Measurements from ENCODE around the gene FBXW9.
A peak's percentile ranks its signal among the peaks of the same experiment; 100 is the strongest.
"Not testable (repeated sequence)": the region's sequence is repeated elsewhere in the genome, so short reads cannot be mapped to it uniquely, and the experiment has no call there.

Gene FBXW9

DNA sequence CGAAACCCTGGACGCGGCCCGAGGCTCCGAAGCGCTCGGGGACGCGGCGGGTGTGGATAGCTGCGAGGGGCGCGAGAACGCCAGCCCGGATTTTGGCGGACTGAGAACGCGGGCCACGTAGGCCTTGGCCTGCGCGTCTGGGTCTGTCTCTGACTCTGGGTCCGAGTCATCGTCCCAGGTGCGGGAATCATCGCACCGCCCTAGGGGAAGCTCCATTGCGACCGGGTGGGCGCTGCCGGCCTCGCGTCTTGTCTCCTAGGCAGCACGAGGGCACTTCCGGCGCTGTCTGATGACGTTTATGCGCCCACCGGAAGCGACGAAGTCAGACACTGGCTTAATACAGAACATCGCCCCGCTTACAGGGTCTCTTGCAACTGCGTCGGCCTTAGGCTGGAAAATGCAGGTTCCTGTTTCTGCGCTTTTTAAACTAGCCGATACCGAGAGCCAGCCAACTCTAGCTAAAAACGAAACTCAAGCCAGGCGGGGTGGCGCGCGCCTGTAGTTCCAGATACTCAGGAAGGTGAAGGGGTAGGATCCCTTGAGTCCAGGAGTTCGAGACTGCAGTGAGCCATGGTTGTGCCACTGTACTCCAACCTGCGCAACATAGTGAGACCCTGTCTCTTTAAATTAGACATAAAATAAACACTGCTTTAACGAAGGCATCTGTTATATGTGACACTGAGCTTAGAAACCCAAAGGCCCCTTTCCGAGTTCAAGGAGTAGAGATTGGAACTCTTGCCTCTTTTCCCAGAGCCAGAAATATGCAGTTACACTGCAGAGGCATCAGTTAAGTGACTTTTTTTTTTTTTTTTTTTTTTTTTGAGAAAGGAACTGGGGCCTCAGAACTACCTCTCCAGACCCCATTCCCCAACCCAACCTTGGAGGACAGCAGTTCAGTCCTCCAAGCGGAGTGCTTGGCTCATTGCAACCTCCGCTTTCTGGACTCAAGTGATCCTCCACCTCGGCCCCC lies at the start of gene FBXW9:
TSS of gene FBXW9 (minus strand) at position 266 of the 970 bp plus-strand sequence. CDS start at position 216, 50 bp downstream.
- peak; percentile 97 for DNase-seq

DNA sequence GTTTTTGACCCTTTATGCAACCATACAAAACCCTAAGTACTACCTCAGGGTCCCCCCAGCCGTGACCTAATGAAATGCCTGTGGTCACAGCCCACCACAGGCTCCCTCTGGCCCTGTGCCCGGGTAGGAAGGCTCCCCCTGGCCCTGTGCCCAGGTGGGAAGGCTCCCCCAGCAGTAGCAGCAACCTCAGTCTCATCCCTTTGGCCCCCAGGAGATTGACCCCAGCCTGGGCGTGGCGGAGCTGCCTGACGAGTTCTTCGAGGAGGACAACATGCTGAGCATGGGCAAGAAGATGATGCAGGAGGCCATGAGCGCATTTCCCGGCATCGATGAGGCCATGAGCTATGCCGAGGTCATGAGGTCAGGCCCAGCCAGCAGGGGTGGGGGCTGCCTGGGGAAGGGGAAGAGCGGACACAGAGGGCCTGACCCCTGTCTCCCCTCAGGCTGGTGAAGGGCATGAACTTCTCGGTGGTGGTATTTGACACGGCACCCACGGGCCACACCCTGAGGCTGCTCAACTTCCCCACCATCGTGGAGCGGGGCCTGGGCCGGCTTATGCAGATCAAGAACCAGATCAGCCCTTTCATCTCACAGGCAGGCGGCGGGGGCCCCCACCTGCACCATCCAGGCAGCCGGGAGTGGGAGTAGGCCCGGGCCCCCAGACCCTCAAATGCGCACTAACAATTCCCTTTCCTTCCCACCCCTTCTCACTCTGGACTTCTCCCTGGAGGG lies 48.9 kb upstream of the FBXW9 start:
- DNase-seq, result no peak

DNA sequence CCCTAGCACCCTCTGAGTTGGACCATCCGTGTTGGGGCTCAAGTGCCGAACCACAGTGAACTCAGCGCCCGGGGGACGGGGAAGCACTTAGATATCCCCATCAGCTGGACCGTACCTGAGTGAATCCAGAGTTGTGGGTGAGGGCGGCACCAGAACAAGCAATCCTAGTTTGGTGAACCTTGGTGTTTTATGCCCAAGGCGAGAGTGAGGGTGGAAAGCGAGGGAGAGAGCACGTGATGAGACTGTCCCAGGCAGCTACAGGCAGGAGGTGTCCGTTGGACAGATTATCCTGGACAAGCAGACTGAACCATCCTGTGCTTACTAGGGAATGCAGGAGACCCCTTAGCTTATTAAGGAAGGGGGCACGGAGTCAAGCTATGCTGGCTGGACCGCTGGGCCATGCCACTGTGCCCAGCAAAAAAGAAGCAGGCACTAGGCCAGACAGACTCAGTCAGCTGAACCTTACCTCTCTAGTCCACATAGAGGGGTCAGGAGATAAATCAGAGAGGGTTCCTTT lies 41.5 kb upstream of the FBXW9 start:
- DNase-seq, result no peak

DNA sequence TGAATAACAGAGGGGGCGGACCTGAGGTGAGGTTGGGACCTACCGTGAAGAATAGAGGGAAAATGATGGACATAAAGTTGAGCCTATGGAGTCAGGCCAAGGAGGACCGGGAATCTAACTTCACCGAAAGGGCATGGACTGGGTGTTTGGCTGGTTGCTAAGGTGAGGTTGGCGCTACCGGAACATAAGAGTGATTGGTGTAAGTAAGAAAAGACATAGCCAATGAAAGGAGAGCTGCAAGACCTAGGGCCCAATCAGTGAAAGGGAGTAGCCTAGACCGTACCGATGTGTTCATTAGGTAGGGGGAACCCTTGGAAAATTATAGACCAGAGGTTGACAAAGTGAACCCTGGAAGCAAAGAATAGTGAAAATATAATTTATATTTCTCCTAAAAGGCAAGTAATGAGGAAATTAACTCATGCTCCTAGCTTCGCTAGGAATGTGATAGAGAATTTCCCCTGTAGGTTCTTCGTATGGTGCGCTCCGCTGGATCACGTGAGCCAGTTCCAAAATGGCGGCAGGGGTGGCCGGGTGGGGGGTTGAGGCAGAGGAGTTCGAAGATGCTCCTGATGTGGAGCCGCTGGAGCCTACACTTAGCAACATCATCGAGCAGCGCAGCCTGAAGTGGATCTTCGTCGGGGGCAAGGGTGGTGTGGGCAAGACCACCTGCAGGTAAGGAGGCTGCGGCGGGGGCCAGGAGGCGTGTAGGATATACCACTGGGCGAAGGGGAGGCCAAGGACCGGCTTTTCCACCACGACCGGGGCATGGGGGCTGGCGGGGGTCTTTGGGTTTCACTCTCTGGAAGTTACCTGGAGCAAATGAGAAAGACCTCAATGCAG lies 40.8 kb upstream of the FBXW9 start, which contains the start of gene GET3:
TSS of gene GET3 (plus strand) at position 503 of the 840 bp plus-strand sequence. CDS start at position 512, 9 bp downstream.
- peak; percentile 96 for DNase-seq

DNA sequence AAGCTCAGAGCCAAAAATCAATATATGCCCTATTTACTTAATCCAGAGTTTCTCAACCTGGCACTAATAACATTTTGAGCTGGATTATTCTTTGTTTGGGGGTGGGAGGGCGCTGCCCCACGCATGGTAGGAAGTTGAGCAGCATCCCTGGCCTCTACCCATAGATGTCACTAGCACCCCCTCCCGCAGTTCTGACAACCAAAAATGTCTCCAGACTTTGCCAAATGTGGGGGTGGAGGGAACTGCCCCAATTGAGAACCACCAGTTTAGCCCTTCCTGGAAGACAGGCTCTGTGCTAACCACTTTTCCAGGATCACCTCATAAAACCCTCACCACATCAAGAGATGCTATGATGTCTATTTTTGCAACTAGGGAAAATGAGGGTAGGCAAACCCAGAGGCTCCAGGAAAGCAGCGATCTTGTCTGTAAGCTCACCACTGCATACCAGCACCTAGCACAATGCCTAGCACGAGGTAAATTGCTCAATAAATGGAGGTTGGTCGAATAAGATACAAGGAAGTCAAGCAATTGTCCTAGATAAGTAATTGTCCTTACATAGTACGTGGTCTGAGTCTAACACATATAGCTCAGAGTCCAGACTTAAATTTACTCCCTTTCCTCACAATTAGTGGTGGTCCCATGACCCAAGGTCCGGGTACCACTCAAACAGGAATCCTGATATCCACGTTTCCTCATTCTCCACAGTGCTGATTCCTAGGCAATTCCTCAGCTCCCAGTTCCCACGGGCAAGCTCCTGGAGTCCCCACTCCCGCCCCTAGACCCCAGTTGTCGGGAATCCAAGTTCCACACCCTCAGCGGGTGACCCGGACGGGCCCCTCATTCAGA lies 37.2 kb upstream of the FBXW9 start:
- peak; percentile 66 for DNase-seq

DNA sequence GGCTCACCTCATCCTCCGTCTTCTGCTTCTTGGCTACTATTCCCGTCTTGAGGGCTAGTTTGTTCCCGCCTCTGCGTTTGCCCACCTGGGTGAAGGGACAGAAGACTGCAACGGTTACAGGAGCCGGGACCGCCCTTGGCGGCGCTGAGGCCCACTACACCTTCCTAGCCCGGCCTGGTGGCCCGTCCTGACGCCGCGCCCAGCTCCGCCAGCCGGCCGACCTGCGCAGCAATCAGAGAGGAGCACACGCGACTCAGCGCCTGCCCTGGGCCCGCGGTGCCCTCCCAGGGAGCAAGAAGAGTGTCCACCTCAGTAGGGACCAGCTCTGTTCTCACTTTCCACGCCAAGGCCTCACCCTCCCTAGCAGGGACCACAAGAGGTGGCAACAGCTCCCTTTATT lies 34.9 kb upstream of the FBXW9 start:
- DNase-seq, result no peak

DNA sequence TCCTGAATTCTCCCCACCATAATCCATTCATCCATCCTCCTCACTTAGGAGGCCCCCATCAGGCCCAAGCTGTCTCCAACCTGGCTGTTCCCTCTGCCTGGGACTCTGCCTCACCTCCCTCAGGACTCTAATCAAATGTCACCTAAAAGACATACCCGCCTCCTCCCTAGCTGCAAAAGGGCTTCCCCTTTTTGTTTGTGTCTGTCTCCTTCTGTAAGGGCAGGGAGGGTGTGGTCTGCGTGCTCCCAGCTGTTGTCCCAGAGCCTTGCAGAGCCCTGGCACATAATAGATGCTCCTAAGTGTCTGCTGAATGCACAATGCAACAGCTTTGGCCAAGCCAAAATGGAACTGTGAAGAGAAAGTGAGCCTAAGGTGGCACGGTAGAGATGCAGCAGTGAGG lies 33.6 kb upstream of the FBXW9 start:
- DNase-seq, result peak; percentile 8

DNA sequence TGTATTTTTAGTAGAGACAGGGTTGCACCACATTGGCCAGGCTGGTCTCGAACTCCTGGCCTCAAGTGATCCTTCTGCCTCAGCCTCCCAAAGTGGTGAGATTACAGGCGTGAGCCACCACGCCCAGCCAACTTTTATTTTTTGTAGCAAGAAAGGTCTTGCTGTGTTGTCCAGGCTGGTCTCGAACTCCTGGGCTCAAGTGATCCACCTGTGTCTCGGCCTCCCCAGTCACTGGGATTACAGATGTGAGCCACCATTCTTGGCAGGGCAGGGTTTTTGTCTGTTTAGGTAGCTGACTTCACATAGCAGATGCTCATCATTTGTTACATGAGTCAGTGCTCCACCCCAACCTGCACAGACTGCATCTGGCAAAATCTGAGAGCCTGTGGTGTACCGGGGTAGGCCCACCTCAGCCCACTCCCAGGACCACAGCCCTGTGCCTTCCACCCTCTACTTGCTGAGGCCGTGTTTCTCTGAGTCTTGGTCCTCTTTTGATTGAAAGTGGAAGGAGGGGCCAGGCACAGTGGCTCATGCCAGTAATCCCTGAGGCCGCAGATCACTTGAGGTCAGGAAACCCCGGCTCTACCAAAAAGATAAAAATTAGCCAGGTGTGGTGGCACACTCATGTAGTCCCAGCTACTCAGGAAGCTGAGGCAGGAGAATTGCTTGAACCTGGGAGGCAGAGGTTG lies 31.5 kb upstream of the FBXW9 start:
- no peak for DNase-seq

DNA sequence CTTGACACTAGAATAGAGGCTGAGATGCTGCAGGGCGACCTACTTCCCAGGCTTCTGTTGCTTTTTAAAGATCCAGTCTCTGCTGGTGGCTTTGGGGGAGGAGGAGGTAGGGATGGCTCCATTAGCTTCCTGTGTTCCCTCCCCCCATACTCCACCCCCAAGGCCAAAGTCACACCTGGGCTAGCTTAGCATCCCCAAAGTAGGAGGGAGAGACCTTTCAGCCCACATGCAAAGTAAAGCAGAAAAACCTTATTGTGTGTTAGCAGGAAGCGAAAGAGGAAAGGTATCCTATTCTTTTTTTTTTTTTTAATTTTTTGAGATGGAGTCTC lies 30.5 kb upstream of the FBXW9 start:
- DNase-seq, result no peak

DNA sequence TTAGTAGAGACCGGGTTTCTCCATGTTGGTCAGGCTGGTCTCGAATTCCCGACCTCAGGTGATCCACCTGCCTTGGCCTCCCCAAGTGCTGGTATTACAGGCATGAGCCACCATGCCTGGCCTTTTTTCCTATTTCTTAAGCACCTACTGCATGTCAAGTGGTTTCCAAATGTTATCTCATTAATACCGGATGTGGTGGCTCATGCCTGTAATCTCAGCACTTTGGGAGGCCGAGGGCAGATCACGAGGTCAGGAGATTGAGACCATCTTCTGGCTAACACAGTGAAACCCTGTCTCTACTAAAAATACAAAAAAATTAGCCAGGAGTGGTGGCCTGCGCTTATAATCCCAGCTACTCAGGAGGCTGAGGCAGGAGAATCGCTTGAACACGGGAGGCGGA lies 29.2 kb upstream of the FBXW9 start:
- DNase-seq, result not testable (repeated sequence)

DNA sequence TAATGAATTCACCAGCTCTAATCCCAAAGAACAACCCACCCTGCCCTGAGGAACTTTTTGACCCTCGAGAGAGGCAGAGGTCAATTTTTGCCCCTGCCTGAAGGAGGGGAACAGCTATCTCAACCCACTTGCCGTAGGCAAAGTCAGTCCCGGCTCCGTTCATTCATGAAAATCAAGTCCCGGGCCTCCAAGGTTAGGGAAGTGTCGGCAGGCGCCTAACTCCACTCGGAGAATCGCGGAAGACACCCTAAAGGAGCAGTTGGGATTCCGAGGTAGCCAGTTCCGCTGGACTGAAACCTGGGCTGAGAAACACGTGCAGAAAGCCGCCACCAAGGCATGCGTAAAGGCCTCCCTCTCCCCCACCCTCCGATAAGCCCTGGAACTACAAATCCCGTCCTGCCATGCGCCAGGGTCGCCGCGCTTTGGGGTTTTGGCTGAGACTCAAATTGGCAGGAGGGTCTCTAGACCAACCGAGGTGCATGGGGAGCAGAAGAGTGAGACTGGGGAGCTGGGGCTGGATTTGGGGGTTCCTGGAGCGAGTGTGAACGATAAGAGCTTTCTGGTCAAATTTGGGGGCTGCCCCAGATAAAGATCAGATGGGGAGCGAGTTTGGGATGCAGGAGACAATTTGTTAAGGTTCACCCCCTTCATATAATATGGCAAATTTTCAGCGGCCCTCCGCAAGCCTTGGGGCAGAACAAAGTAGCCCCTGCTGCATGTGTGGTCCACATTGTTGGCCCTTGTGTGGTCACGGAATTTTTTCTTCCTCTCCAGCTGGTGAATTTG lies 27.4 kb upstream of the FBXW9 start, which contains the start of gene TNPO2:
TSS of gene TNPO2 (minus strand) at position 292 of the 786 bp plus-strand sequence. CDS start 2,955 bp downstream, outside the sequence.
- peak; percentile 31 for DNase-seq

DNA sequence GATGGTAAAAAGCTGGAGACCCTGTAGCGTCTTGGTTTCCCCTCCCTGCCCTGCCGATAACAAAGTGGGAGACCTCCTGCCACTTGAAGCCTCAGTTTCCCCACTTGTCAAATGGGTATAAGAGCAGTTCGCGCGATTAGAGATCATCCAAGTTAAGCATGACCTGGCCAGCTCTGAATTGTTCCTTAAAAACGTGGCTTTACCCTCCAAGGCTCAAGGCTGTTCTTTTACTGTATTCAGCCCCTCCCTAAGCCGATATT lies 26.9 kb upstream of the FBXW9 start:
- no peak for DNase-seq

DNA sequence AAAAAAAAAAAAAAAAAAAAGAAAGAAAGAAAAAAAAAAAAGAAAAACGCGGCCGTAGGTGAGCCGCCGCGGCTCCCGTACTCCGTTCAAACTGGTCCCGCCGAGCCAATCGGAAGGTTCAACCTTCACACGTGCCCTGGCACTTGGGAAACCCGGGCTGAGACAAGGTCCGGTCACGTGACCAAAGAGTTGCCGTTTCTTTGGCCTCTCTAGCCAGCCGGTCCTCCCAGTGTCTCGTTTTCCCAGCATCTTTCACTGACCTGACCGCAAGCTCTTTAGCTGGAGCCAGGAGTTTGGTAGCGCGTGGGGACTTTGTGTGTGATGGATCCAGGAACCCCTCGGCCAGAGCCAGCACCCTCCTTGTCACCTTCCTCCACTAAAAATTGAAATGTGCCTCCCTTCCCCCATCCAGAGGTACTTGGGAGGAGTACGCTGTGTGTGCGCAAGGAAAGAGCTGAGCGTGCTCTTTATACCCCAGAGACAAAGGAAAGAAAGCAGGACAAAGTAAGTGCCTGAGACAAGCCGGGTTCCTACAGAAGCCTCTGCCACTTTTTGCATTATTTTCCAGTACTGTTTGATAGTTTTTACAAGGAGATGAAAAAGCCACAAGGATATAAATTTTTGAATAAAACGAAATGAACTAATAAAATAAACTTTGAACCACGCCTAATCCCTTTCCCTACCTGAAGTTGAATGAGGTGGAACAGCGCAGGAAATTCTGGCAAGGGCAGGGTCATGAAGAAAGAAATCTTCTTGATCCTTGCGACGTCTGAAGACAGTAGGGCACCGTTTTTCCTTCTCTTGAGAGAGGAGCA lies 26.3 kb upstream of the FBXW9 start:
- peak; percentile 100 for DNase-seq

DNA sequence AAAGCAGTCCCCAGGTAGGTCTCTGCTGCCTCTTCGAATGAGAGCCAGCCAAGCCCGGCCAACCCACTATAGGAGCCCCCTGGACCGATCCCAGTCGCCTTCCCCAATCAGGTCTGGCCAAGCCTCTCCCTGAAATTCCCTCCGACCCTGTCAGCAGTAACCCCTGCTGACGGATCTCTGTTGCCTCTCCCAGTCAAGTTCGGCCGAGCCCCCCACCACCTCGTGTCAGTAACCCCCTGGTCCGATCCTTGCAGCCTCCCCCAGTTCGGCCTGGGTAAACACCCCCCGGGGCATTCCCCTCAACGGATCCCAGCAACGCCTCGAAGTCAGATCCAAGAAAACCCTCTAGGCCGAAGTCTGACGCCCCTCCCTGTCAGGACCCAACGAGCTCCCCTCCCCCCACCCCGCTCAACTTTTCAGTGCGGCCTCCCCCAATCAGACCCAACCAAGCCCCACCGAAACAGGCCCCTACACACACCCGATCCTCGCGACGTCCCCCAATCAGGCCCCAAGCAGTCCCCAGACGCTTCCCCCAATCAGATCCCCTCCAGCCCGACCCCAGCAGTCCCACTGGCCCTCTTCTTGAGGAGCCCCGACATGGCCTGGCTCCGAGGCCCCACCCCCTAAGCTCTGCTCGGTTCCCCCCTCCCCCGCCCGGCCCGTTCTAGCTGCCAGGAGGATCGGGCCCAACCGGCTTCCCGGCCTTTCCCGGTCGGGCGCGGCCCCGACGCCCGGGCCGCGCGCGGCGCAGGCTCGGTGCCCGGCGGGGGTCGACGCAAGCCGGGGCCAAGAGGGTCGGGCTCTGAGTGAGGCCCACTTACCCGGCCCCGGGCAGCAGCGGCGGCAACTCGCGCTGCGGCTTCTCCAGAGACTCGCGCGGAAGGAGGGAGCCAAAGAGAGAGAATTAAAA lies 25.5 kb upstream of the FBXW9 start:
- peak; percentile 49 for DNase-seq

DNA sequence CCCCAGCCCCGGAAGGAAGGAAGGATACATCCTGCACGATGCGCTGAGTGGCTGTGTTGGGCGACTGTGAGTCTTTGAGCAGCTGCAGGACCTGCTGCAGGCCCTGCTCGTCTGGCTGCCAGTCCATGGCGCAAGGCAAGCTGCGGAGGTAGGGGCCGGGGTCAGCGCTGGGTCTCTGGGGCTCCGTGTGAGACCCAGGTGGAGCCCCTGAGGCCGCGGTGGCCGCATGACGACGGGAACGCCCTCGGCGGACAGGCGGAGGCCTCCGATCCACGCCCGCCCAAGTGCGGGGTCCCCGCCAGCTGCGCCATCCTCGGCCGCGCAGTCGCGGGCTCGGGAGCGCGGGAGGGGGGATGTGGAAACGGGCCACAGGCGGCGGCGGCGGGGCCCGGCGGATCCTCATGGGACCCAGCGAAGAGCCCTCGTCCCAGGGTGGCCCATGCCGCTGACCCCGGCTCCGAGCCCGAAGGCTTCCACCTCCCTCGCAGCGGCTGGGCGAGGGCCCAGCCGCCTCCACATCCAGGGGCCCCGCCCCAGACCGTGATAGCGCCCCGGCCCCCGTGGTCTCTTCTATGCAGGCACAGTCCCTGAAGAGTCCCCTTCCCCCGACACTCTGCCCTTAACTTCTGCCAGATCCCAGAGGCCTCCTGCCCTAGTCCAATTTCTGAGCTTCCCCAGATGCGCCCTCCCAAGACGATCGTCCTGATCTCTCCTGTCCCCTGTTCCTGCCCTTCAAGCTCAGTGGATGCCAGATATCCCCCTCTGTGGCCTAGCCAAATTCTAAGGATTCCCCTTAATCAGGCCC lies 24.6 kb upstream of the FBXW9 start:
- no peak for DNase-seq

DNA sequence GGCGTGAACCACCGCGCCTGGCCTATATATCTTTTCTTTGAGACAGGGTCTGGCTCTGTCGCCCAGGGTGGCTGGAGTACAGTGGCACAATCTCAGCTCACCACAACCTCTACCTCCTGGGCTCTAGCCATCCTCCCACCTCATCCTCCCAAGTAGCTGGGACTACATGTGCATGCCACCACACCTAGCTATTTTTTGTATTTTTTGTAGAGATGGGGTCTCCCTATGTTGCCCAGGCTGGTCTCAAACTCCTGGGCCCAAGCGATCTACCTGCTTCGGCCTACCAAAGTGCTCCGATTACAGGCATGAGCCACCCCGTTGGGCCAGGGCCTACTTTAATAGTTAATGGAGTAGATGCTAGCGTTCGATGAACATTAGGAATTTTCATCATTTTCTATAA lies 23.9 kb upstream of the FBXW9 start:
- DNase-seq, result no peak

DNA sequence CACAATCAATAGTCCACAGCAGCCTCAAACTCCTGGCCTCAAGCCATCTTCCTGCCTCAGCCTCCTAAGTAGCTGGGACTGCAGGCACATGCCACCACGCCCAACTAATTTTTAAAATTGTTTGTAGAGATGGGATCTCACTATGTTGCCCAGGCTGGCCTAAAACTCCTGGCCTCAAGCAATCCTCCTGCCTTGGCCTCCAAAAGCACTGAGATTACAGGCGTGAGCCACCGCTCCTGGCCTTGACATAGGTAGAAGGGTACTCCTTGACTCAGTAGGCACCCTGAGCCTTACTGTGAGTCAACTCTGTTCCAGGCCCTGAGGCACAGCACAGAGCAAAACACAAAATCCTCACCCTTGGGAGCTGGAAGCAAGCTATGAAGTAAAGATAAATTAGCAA lies 19.5 kb upstream of the FBXW9 start:
- no peak for DNase-seq

DNA sequence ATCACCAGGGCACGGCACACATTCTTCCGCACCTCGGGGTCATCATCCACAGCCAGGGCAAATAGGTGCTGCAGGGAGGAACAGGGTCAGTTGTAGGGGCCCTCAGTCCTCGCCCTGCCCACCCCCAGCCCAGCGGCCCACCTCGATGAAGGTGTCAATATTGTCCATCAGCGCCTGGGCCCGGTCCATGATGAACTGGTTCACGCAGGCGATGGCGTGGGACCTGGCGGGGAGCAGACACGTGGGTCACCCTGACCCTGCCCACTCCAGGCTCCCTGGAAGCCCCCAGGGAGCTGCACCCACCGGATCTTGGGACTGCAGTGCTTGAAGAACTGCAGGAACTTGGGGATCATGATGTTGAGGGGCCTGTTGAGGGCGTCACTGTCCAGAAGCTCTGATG lies 18.7 kb upstream of the FBXW9 start:
- DNase-seq, result no peak
